HT1080 (cell line): ENCODE data around the gene RUNX3. TPM values are rescaled to one million over a fixed set of nuclear protein-coding genes. Genes with fewer than 3 reads are reported as not detected.
"Not testable (repeated sequence)": the region's sequence is repeated elsewhere in the genome, so short reads cannot be mapped to it uniquely, and the experiment has no call there.

ENCODE experiments used
- DNase-seq: peaks from one replicate; pipeline ENCODE4 v3.0.0-alpha.2; 2015; ENCODE audit warnings: low read depth
- total RNA-seq: library from RNA; depleted of rRNA; stranded (reverse); fragments of >200 nt; shearing (Covaris generic); gene quantifications from 2 replicates; pipeline ENCODE4 v1.2.3, GENCODE V29; 2014

RUNX3 gene
- total RNA-seq, 1 experiment from 2014 or later = 5.5 TPM

- DNase-seq = peak; percentile 69
These were observed 15.6 kb downstream of the RUNX3 start for GRCh38 chr1:24914226-24915069.

GRCh38 chr1:24913616-24914225 lies 16.4 kb downstream of the RUNX3 start:
- DNase-seq = no peak

GRCh38 chr1:24913274-24913604 lies 16.8 kb downstream of the RUNX3 start:
- no peak for DNase-seq

GRCh38 chr1:24912376-24913273 lies 17.5 kb downstream of the RUNX3 start:
- DNase-seq = no peak

- DNase-seq = no peak
These were observed 18.4 kb downstream of the RUNX3 start for GRCh38 chr1:24911651-24912155.

GRCh38 chr1:24910751-24911650 lies 19.1 kb downstream of the RUNX3 start:
- DNase-seq = no peak

GRCh38 chr1:24910210-24910609 lies 19.9 kb downstream of the RUNX3 start:
- DNase-seq = no peak

GRCh38 chr1:24909388-24909898 lies 20.6 kb downstream of the RUNX3 start:
- DNase-seq = no peak

- no peak for DNase-seq
These were observed 21.4 kb downstream of the RUNX3 start for GRCh38 chr1:24908591-24909259.

- DNase-seq = not testable (repeated sequence)
These were observed 22.3 kb downstream of the RUNX3 start for GRCh38 chr1:24907587-24908294.

- DNase-seq = no peak
These were observed 23.2 kb downstream of the RUNX3 start for GRCh38 chr1:24906760-24907490.

- DNase-seq = no peak
These were observed 23.9 kb downstream of the RUNX3 start for GRCh38 chr1:24905979-24906720.

- no peak for DNase-seq
These were observed 24.6 kb downstream of the RUNX3 start for GRCh38 chr1:24905355-24905978.

GRCh38 chr1:24904731-24905354 lies 25.2 kb downstream of the RUNX3 start:
- DNase-seq = no peak

GRCh38 chr1:24903955-24904730 lies 25.9 kb downstream of the RUNX3 start:
- no peak for DNase-seq

GRCh38 chr1:24903560-24903954 lies 26.5 kb downstream of the RUNX3 start:
- DNase-seq = no peak
